Stimulated activated CD8-positive, alpha-beta memory T cell treated with anti-CD3 and anti-CD28 coated beads, Interleukin-15, amount 100 ng/mL, for 4 hours (primary cell): ENCODE results near the gene SERHL2.
"Not testable (repeated sequence)": the region's sequence is repeated elsewhere in the genome, so short reads cannot be mapped to it uniquely, and the experiment has no call there.

ENCODE experiments used
- DNase-seq, 2 donors: peaks; one replicate each; pipeline ENCODE4 v3.0.0-alpha.2; 2020; ENCODE audit warnings: low read depth in 2 of 2

Gene SERHL2

DNA sequence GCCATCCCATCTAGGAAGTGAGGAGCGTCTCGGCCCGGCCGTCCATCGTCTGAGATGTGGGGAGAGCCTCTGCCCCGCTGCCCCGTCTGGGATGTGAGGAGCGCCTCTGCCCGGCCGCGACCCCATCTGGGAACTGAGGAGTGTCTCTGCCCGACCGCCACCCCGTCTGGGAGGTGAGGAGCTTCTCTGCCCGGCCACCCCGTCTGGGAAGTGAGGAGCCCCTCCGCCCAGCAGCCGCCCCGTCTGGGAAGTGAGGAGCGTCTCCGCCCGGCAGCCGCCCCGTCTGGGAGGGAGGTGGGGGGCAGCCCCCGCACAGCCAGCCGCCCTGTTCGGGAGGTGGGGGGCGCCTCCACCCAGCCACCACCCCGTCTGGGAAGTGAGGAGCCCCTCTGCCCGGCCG is 53.9 kb downstream of the SERHL2 start:
- not testable (repeated sequence) for DNase-seq

DNA sequence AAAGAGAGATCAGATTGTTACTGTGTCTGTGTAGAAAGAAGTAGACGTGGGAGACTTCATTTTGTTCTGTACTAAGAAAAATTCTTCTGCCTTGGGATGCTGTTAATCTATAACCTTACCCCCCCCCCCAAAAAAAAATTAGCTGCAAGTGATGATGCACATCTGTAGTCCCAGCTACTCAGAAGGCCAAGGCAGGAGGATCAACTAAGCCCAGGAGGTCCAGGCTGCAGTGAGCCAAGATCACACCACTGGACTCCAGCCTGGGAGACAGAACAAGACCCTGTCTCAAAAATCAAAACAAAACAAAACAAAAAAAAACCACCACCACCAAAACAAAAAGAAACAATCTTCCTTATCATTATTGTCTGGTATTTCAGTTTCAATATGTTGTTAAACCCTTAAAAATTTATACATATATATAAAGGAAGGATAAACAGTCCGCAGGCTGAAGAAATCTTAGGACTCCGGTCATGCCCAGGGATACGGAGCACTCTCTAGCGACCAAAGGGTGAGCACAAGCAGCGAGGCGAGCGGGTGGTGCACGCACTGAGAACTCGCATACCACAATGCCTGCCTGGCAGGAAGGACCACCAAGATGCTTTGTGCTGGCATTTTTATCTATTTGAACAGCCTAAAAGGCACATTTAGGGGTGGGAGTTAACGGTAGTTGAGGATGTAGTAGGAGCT is 54.5 kb downstream of the SERHL2 start:
- no peak for DNase-seq

DNA sequence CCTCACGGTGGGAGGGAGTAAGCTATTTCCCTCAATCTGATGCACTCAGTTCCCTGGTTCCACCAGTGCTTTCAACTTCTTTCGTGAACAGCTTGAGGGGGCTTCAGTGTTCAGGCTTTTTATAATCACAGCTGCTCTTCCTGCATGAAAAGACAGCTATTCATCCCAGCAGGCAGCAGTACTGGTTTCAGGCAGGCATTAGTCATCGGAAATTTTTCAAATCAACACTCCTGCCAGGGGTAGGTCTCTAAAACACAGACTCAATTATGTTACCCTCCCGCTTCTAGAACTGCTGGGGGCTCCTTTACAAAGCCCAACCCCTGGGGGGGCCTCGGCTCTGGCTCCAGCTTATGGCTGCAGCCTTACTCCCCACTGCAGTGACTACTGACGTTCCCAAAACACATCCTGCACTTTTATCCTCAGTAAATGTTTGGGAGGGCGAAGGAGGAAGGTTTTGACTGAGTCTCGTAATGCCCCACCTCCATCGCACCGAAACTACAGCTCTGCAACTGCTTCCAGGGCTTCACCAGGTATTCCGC is 55.1 kb downstream of the SERHL2 start:
- DNase-seq, result no peak

DNA sequence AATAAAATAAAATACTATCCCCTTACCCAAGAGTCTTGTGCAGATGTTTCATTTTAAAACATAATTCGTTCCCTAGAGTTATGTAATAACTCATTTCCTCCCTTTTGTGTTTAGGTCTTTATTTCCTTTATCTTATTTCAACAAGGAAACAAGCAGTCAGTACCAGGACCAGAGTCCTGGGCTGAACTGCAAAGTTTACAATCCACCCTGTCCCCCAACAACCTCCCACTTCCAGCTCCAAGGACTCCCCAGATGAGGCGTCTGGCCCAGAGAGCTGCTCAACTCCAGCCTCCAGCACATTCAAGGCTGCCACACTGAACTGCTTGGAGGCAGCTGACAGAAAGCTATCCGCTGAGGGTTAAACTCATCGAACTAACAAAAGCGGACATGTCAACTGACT is 56.4 kb downstream of the SERHL2 start:
- DNase-seq, result no peak

DNA sequence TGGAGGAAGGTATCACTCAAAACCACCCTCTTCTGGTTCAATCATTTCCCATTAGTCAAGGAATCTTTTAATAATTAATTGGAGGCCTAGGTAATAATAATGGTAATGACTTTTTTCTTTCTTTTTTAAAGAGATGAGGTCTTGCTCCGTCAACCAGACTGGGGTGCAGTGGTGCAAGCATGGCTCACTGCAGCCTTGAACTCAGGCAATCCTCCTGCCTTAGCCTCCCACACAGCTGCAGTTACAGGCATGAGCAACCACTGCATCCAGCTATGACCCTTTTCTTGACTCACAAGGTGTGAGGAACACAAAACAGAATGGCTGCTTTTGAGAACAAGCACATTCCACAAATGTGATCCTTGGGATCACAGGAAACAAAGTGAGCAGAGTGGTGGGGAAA is 57.3 kb downstream of the SERHL2 start:
- no peak for DNase-seq

DNA sequence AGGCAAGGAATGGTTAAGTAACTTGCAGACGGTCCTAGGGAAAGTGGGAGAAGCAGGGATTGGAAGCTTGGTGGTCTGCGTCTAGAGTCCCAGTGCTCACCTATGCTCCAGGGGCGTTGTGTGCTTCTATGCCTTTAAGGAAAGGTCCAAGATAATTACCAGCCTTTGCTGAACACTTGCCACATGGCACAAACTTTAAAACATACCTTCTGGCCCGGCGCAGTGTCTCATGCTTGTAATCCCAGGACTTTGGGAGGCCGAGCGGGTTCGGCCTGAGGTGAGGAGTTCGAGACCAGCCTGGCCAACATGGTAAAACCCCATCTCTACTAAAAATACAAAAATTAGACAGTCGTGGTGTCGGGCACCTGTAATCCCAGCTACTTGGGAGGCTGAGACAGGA is 58.6 kb downstream of the SERHL2 start:
- no peak for DNase-seq

DNA sequence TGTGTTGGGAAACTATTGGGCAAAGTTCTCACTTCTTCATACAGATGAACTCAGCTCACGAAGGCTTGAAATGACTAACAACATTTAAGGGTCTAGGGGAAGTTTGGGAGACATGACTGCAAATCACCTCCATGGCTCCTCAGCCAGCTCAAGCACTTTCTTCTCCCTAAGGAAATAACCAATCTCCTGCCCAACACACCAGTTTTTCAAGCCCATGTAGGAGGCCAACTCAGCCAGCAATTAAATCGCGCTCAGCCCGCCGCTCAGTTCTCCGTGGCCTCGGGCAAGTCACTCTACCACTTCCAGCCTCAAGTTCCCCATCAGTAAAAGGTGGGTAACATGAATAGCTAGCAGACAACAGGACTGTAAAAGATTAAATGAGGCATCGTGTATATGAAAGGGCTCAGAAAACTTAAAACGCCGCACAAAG is 60.1 kb downstream of the SERHL2 start:
- no peak for DNase-seq

DNA sequence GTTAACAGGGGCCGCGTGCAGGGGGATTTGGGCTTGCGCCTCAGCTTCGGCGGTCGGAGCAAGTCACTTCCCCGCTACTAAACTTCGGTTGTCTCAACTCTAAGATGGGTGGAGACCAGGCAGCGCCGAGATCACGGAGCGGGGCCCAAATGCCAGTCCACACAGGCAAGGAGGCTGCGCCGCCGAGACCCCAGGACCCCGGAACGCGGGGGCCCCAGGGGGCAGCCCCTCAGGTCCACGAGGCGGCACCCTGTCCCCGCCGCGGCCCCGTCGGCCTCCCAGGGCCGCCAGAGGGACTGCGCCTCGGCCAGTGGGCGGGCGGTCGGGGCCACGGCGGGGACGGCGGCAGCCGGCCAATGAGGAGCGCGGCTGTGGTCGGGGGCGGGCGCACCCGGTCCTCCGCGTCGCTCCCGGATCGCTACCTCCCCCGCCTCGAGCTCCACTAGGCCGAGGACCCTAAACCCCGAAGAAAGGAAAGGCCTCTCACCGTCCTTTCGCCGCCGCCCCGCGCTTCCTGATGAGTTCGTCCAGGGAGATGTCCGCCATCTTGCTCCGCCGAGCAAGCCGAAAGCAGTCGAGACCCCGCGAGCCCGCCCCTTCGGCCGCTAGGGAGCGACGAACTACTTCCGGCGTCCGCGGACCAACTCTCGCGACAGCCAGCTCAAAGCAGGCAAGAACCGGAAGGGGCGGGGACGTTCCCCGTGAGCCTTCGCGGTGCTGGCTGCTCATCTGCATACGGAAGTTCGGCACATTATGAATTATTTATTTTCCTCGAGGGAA is 60.7 kb downstream of the SERHL2 start, which contains the start of gene POLDIP3:
Gene POLDIP3, minus strand, starts transcription at position 572 of the 780 bp plus-strand sequence. Its CDS starts 26 bp downstream, at position 546.
- peak; percentile 97 for DNase-seq

DNA sequence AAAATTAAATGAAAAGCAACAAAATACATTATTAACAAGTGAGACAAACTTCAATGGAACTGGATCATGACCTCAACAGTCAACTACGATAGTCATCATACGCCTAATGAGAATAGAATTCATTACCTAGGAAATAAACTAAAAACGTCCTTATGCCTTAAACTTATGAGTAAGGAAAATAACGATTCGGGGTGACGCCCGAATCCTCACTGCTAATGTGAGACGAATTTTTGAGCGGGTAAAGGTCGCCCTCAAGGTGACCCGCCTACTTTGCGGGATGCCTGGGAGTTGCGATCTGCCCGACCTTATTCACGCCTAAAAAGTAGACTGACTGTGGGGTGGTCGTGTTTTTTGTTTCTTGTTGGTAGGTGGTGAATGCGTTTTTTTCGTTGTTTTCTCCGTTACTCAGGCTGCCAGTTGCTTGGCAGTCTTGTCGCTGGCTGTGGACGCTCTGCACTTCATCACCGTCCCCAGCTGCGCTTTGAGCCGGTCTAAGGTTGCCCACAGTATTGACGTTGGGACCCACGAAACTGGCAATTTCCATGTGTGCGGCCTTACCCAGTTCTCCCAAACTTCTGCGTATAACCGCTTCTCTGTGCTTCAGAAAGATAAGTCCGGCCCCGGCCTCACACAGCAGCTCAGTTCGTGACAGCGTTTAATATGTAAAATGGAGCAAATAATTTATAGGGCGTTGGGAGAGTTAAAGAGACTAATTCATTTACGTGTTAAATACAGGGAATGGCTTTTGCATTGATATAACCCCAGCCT is 61.5 kb downstream of the SERHL2 start:
- DNase-seq, result peak; percentile 65 to 84

DNA sequence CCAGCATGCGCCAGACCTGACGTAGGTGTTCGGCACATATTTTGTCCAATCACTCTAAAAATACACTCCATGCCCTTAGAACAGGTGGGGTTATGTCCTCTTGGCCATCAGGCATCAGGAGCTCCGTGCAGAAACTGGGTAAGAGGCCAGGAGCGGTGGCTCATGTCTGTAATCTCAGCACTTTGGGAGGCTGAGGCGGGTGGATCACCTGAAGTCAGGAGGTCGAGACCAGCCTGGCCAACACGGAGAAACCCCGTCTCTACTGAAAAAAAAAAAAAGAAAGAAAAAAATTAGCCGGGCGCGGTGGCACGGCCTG is 62.1 kb downstream of the SERHL2 start:
- DNase-seq, result not testable (repeated sequence)

DNA sequence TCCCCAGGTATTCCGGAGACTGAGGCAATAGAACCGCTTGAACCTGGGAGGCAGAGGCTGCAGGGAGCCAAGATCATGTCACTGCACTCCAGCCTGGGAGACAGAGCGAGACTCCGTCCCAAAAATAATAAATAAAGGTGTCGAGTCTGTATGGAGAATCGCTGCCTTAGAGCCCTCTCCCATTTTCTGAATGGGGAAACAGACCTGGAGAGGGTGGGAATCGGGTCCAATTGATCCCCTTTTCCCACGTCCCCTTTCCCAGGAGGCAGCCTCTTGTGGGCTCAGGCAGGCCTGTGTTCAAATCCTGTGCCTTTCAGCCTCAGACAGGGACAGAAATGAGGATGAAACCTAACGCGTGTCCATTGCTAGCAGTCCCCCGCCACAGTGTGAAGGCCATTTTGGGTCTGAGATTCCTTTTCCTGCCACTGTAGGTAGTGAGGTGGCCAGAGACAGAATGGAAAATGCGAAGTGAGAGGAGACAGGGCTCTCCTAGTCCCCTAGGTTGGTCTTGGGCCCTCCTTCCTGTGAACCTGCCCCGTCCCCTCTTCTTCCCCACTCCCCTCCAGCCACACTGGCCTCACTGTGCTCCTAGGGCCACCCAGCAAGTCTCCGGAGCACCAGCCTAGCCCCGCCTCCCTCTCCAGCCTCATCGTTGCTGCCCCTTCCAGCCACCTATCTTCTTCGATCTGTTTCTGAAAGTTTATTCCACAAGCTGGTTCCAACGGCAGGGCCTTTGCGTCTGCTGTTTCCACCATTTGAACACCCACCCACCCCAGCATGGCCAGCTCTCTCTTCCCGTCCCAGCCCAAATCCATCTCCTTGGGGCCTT is 63.6 kb downstream of the SERHL2 start:
- no peak for DNase-seq

DNA sequence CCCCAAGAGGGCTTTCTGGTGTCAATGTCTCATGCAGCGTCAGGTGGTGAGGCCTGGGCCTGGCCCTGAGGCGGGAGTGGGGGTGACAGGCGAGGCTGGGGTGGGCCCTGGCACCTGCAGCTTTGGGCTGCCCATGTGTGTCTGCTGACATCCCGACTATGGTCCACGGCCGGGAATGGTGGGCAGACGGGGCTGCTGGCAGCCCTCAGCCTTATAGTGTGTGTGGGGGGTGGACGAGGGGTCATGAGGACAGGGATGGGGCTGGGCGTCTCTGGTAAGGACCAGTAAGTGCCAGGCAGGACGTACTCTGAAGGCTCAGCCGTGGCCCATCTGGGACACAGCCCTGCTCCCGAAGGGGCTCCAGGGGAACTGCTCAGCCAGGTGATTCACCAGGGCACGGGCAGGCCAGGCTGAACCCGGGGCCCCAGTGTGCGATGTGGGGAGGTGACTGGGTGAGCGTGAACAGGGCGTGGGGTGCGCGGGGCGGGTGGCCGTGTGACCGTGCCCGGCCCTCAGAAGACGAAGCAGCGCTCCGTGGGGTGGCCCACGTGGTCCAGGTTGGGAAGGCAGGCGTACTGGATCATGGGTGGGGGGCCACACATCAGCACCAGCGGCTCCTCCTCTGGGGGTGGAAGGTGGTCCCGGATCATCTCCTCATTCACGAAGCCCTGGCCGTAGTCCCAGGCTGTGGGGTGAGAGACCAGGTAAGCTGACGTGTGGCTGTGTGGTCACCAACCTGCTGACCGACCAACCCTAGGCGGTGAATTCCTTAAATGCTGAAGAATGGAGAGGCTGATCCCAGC is 65.7 kb downstream of the SERHL2 start:
- no peak for DNase-seq

DNA sequence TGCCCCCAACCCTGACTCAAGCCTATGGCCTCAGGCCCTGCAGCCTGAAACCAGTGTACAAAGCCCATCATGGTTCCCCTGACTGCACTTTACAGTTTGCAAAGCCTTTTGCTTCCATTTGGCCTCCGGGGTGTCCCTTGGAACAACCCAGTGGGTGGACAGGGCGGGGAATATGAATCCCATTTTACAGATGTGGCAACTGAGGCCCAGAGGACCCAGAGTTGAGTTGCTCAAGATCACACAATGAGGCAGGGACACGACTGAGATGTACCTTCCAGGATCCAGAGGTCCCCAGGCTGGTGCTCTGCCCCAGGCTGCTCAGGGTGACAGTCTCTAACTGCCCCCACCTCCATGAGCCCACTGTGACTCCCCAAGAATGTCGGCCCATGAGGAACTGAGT is 66.3 kb downstream of the SERHL2 start:
- DNase-seq, result no peak

DNA sequence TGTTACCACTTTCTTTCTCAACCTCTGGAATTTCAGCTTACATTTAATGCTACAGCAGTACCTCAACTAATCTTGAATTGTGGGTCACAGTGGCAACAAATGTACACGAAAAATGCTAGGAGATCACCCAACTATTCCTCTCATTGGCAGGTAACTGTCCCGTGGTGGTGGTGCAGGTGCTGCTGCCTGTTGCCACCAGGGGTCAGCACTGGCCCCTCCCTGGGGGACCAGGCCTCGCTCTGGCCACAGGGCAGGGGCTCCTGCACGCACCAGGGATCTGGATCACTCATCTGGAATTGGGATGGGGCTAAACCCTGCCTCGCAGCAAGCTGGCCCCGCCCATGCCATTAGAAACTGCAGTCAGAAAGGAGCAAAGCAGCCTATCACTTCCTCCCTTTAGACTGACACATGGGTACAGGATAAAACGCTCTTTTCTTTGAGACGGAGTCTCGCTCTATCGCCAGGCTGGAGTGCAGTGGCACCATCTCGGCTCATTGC is 67.8 kb downstream of the SERHL2 start:
- DNase-seq, result no peak

DNA sequence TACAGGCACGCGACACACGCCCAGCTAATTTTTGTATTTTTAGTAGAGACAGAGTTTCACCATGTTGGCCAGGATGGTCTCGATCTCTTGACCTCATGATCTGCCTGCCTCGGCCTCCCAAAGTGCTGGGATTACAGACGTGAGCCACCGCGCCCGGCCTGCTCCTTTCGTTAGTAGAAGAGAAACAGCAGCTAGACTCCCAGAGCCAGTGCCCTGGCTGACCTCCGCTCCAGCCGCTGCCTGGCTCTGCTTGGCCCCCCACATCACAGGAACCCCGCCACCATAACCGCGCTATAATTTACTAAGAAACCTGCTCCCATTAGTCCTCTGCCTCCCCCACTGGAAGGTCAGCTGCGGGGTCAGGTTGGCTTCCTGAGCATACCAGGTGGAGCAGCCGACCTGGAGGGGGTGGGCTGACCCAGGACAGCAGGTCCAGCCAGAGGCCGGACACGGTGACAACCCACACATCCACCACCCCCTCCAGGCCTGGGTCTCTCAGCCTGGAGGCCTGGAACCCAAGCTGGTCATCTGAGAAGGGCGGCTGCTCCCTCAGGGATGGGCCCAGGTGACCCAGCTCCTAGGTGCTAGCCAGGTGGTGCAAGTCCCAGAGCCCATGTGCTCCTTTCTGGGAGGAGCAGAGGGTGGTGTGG is 68.4 kb downstream of the SERHL2 start:
- DNase-seq, result no peak

DNA sequence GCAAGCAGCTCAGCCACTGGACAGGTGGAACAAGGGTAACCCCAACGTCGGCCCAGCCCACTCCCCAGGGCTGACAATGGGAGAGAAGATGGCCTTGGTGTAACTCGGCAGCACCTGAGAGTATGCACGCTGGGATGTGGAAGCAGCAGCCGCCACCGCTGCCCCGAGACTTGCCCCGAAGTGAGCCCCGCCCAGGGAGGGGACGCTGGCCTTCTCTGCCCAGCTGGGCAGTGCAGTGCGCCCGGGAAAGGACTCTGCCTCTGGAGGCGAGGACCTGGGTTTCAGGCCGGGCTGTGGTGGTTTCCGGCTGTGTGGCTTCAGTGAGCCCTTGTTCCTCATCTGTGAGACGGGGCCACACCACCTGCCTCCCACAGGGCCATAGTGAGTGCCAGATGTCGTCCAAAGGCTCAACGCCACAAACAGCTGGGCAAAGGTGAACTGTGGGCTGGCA is 69.6 kb downstream of the SERHL2 start:
- DNase-seq, result no peak
